Activated CD8-positive, alpha-beta T cell treated with anti-CD3 and anti-CD28 coated beads, Interleukin-2, amount 10 ng/mL, durations not matched to agents 7 days and 5 days (primary cell): ENCODE measurements around the gene ECHDC3. TPM values are rescaled to one million over a fixed set of nuclear protein-coding genes. Genes with fewer than 3 reads are reported as not detected.

ENCODE experiments used
- ATAC-seq: fragments of 150-1000 bp; cut with Tn5 transposase; one replicate; pipeline ENCODE4 v1.10.0; 2021; ENCODE audit warnings: moderate library complexity
- CTCF ChIA-PET: fragments of 350-600 bp; sonication (Branson Sonifier 250); formaldehyde crosslinking; loops from one replicate; lab custom pipeline; 2021; ENCODE audit warnings: antibody characterized with exemption; lab: Charles Lee
- POLR2A ChIA-PET: fragments of 350-600 bp; sonication (Branson Sonifier 250); formaldehyde crosslinking; loops from one replicate; lab custom pipeline; 2021; ENCODE audit warnings: antibody characterized with exemption; lab: Charles Lee
- DNase-seq: peaks from one replicate; pipeline ENCODE4 v3.0.0-alpha.2; 2020
- H3K27ac Mint-ChIP-seq: one replicate; pipeline ENCODE4 v1.8.0; 2021; ENCODE audit warnings: mild to moderate bottlenecking, mixed read lengths
- H3K27me3 Mint-ChIP-seq: one replicate; pipeline ENCODE4 v1.8.0; 2021; ENCODE audit warnings: low read depth, mixed read lengths
- H3K36me3 Mint-ChIP-seq: one replicate; pipeline ENCODE4 v1.8.0; 2021; ENCODE audit warnings: low read depth, mixed read lengths
- H3K4me1 Mint-ChIP-seq: one replicate; pipeline ENCODE4 v1.8.0; 2021; ENCODE audit warnings: low read depth, mixed read lengths
- H3K4me3 Mint-ChIP-seq: one replicate; pipeline ENCODE4 v1.8.0; 2021; ENCODE audit warnings: mild to moderate bottlenecking, mixed read lengths
- H3K9me3 Mint-ChIP-seq: one replicate; pipeline ENCODE4 v1.8.0; 2022; ENCODE audit warnings: mixed read lengths; ENCODE audit not compliant: insufficient read depth
- total RNA-seq, 2 experiments: library from RNA; stranded (reverse); gene quantifications; one replicate each; pipeline ENCODE4 v1.2.3, GENCODE V29; 2021

The ECHDC3 gene
- 1 to 10 TPM; 1.2 to 1.4 TPM for total RNA-seq

DNA sequence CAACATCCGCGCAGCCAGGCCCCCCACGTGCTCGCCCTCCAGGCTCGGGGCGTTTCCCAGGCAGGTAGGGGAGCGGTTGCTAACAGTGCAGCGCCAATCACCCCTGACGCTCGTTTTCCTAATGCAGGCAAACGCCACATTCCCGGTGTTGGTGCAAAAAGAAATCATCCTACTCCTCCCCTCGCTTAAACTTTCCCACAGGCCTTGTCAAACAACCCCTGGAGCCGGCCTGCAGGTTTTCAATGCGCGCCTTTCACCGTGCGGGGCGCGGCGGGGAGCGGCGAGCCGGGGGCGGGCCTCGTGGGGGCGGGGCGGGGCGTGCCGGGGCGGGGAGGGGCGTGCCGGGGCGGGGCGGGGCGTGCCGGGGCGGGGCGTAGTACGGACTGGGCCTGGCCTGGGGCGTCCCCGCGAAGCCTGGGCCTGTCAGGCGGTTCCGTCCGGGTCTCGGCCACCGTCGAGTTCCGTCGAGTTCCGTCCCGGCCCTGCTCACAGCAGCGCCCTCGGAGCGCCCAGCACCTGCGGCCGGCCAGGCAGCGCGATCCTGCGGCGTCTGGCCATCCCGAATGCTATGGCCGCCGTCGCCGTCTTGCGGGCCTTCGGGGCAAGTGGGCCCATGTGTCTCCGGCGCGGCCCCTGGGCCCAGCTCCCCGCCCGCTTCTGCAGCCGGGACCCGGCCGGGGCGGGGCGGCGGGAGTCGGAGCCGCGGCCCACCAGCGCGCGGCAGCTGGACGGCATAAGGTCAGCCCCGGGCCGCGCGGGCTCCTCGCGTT lies at the start of gene ECHDC3:
Gene ECHDC3, plus strand, starts transcription at position 374 of the 770 bp plus-strand sequence. Its CDS starts 195 bp downstream, at position 569.
- peak within 1 kb of the TSS; percentile 71 for H3K4me3 Mint-ChIP-seq
- POLR2A ChIA-PET = interaction anchor here (1.0 kb wide), 1 partner anchor 10 kb away, joined by 3 read pairs; no protein-coding TSS in a partner anchor
- peaks cover 34% of the 10 kb centered on the region for H3K27me3 Mint-ChIP-seq

GRCh38 chr10:11693376-11693775 lies 48.8 kb upstream of the ECHDC3 start:
- Mint-ChIP-seq H3K27me3 (peaks cover 13% of the 10 kb centered on the region), H3K4me1 (peaks cover 8% of the 10 kb centered on the region), H3K36me3 (no peaks in the 10 kb centered on the region), H3K9me3 (no peaks in the 10 kb centered on the region), H3K4me3 (no peak overlapping the region), H3K27ac (no peak overlapping the region)
- POLR2A ChIA-PET = no interaction called here
- DNase-seq = no peak
- no peak for ATAC-seq
- CTCF ChIA-PET = no interaction called here

More for the DNA sequence above, at the start of gene ECHDC3:
- Mint-ChIP-seq H3K36me3 (no peaks in the 10 kb centered on the region), H3K27ac (no peak within 1 kb of the TSS), H3K4me1 (peaks cover 4% of the 10 kb centered on the region), H3K9me3 (peaks cover 11% of the 10 kb centered on the region)
- CTCF ChIA-PET = interaction anchor here (1.0 kb wide), 1 partner anchor 17 kb away, joined by 3 read pairs; no protein-coding TSS in a partner anchor
- DNase-seq (peak; percentile 59), ATAC-seq (peak; percentile 94)

DNA sequence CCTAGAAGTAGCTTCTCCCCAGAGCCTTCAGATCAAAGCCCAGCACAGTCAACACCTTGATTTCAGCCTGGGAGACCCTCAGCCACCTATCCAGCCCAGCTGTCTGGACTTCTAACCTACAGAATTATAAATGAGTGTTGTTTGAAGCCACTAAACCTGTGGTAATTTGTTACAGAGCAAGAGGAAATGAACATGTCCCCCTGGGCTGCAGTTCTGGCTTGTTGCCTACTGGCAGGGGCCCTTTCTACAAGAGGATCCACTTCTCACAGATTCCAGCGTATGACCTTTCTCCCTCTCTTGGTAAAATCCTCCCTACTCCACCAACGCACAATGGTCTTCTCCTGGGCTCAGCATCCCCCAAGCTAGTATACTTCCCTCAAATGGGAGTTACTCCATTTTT lies 46.4 kb upstream of the ECHDC3 start:
- Mint-ChIP-seq H3K36me3 (no peaks in the 10 kb centered on the region), H3K4me3 (no peak overlapping the region), H3K27me3 (peaks cover 14% of the 10 kb centered on the region), H3K9me3 (no peaks in the 10 kb centered on the region), H3K27ac (no peak overlapping the region), H3K4me1 (peaks cover 20% of the 10 kb centered on the region)
- DNase-seq (no peak), ATAC-seq (no peak)
- ChIA-PET POLR2A (no interaction called here), CTCF (interaction anchor here (1.0 to 1.1 kb wide), 2 partner anchors 10 to 15 kb away, joined by 3 to 6 read pairs; no protein-coding TSS in a partner anchor)

DNA sequence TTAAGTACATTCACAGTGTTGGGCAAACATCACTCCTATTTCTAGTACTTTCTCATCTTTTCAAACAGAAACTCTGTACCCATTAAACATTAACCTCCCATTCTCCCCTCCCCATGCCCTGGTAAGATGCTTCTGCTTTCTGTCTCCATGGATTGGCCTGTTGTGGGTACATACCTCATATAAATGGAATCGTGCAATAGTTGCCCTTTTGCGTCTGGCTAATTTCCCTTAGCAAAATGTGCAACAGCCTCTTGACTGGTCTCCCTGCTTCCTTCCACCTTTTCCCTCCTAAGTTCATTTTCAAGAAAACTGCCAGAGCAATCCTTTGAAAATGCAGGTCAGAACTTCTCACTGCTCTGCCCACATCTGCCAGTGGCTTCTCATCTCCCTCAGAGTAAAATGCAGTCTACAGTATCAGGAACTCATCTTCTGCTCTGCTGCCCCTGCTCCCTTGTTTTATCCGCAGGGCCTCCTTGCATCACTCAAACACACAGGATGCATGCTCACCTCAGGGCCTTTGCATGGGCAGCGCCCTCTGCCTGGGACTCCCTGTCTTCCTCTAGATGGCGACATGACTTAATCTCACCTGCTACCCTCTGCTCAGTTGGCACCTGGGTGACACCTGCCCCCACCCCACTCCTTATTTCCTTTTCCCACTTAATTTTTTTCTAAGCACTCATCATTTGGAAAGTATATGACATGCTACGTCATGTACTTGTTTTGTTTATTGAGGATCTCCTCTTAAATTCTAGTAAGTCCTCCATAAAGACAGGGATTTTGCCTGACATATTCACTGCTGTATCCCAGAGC lies 44.3 kb upstream of the ECHDC3 start:
- Mint-ChIP-seq H3K27me3 (peaks cover 14% of the 10 kb centered on the region), H3K4me3 (no peak overlapping the region), H3K27ac (peak overlapping the region; percentile 36), H3K4me1 (peaks cover 20% of the 10 kb centered on the region), H3K9me3 (no peaks in the 10 kb centered on the region), H3K36me3 (no peaks in the 10 kb centered on the region)
- ATAC-seq = peak; percentile 65
- DNase-seq = peak; percentile 53
- ChIA-PET POLR2A (no interaction called here), CTCF (interaction anchor here (0.7 to 1.7 kb wide), 2 partner anchors 12 to 183 kb away, joined by 3 to 5 read pairs; no protein-coding TSS in a partner anchor)

GRCh38 chr10:11698691-11699549 lies 43.3 kb upstream of the ECHDC3 start:
- no peak for ATAC-seq
- peaks cover 17% of the 10 kb centered on the region for H3K27me3 Mint-ChIP-seq
- H3K36me3 Mint-ChIP-seq = no peaks in the 10 kb centered on the region
- H3K4me3 Mint-ChIP-seq = no peak overlapping the region
- CTCF ChIA-PET = interaction anchor here (0.7 to 1.7 kb wide), 3 partner anchors 11 to 184 kb away, joined by 3 to 5 read pairs (median 3); no protein-coding TSS in a partner anchor
- no peak for DNase-seq
- H3K9me3 Mint-ChIP-seq = no peaks in the 10 kb centered on the region
- no peak overlapping the region for H3K27ac Mint-ChIP-seq
- peaks cover 20% of the 10 kb centered on the region for H3K4me1 Mint-ChIP-seq
- POLR2A ChIA-PET = interaction anchor here (0.7 kb wide), 1 partner anchor 10 kb away, joined by 3 read pairs; no protein-coding TSS in a partner anchor

- H3K36me3 Mint-ChIP-seq = no peaks in the 10 kb centered on the region
- ATAC-seq (no peak), DNase-seq (no peak)
- ChIA-PET POLR2A (interaction anchor here (0.7 kb wide), 1 partner anchor 9 kb away, joined by 3 read pairs; no protein-coding TSS in a partner anchor), CTCF (interaction anchor here (0.8 to 1.7 kb wide), 2 partner anchors 11 to 184 kb away, joined by 3 to 5 read pairs; no protein-coding TSS in a partner anchor)
- H3K4me3 Mint-ChIP-seq = no peak overlapping the region
- H3K27me3 Mint-ChIP-seq = peaks cover 21% of the 10 kb centered on the region
- H3K27ac Mint-ChIP-seq = no peak overlapping the region
- H3K9me3 Mint-ChIP-seq = no peaks in the 10 kb centered on the region
- H3K4me1 Mint-ChIP-seq = peaks cover 20% of the 10 kb centered on the region
Measured at GRCh38 chr10:11699550-11700097, 42.6 kb upstream of the ECHDC3 start.

DNA sequence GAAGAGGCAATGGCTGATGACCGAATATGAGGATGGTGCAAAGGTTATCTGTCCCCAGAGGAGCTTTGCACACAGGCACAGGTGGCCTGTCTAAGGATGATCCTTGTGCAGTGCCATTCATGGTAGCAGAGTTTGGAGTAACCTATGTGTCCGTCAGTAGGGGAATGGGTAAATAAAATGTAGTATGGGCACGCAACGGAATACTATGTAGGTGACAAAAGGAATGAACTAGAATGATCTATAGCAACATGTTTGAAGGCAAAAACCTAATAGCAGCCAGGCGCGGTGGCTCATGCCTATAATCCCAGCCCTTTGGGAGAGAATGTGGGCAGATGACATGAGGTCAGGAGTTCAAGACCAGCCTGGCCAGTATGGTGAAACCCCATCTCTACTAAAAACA lies 41.6 kb upstream of the ECHDC3 start:
- H3K27me3 Mint-ChIP-seq = peaks cover 28% of the 10 kb centered on the region
- ChIA-PET POLR2A (no interaction called here), CTCF (no interaction called here)
- H3K27ac Mint-ChIP-seq = no peak overlapping the region
- H3K36me3 Mint-ChIP-seq = no peaks in the 10 kb centered on the region
- DNase-seq = no peak
- H3K4me3 Mint-ChIP-seq = no peak overlapping the region
- no peaks in the 10 kb centered on the region for H3K9me3 Mint-ChIP-seq
- no peak for ATAC-seq
- H3K4me1 Mint-ChIP-seq = peaks cover 20% of the 10 kb centered on the region

DNA sequence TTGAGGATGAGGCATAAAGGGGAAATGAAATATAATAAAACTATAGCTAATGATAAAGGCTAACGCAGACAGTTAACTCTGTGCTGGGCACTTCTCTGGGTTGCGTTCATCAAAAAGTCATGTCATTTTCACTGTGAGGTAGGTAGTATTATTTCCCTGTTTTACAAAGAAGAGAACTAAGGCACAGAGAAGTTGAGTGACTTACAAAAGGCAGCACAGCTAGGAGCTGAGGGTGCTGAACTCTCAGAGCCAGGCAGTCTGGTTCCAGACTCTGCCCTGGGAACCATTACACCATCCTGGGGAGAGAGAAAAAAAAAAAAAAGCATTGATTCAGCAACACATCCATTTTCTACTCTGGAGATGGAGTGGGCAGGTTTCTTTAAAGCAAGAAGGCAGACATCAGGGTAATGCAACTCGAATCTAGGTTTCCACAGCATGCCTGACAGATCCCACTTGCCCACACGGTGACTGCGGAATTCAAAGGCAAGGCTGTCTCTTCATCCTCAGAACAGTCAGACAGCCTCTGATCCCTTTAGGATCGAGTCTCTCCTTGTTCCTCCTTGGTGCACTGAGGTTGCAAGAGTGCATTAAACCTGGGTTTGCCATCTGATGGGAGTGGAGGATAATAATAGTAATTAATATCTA lies 40.6 kb upstream of the ECHDC3 start:
- H3K36me3 Mint-ChIP-seq = peaks cover 2% of the 10 kb centered on the region
- ChIA-PET CTCF (no interaction called here), POLR2A (no interaction called here)
- no peak overlapping the region for H3K27ac Mint-ChIP-seq
- peaks cover 20% of the 10 kb centered on the region for H3K4me1 Mint-ChIP-seq
- no peak overlapping the region for H3K4me3 Mint-ChIP-seq
- H3K9me3 Mint-ChIP-seq = no peaks in the 10 kb centered on the region
- no peak for ATAC-seq
- H3K27me3 Mint-ChIP-seq = peaks cover 36% of the 10 kb centered on the region
- DNase-seq = no peak

DNA sequence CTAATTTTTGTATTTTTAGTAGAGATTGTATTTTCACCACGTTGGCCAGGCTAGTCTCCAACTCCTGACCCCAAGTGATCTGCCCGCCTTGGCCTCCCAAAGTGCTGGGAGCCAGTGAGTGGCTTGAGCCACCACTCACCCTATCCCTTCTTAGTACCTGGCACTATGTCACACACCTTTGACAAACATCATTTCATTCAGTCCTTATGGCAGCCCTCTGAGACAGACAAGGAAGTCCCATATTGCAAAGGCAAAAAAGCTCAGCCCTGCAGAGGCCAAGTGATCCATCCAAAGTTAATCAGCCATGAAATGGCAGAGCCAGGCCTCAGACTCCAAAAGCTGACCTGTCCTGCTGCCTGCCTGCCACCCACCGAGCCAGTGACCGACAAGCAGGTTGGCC lies 39.9 kb upstream of the ECHDC3 start:
- Mint-ChIP-seq H3K27me3 (peaks cover 38% of the 10 kb centered on the region), H3K27ac (no peak overlapping the region), H3K4me1 (peaks cover 20% of the 10 kb centered on the region), H3K36me3 (peaks cover 2% of the 10 kb centered on the region), H3K4me3 (no peak overlapping the region), H3K9me3 (no peaks in the 10 kb centered on the region)
- ChIA-PET POLR2A (no interaction called here), CTCF (no interaction called here)
- DNase-seq = no peak
- ATAC-seq = no peak

DNA sequence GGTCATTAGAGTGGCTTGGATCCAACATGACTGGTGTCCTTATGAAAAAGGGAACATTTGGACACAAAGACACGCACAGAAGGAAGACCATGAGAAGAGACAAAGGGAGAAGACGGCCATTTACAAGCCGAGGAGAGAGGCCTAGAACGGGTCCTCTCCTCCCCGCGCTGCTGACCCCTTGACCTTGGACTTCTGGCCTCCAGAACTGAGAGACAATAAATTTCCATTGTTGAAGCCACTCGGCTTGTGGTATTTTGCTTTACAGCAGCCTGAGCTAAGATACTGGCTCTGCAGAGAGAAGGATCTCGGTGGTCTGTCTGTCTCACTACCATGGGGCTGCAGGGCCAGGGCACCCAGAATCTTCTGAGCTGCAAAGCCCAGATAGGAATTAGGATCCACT lies 38.1 kb upstream of the ECHDC3 start:
- Mint-ChIP-seq H3K27ac (no peak overlapping the region), H3K4me1 (peaks cover 4% of the 10 kb centered on the region), H3K9me3 (no peaks in the 10 kb centered on the region), H3K4me3 (no peak overlapping the region), H3K36me3 (peaks cover 2% of the 10 kb centered on the region), H3K27me3 (peaks cover 51% of the 10 kb centered on the region)
- ChIA-PET POLR2A (no interaction called here), CTCF (no interaction called here)
- no peak for DNase-seq
- ATAC-seq = no peak
